Kidney epithelial cell (primary cell): ENCODE data around the gene AEN. TPM values are rescaled to one million over a fixed set of nuclear protein-coding genes. Genes with fewer than 3 reads are reported as not detected.
A peak's percentile ranks its signal among the peaks of the same experiment; 100 is the strongest.

Experiments used
- DNase-seq: peaks from one replicate; pipeline ENCODE4 v3.0.0-alpha.2; 2010; ENCODE audit warnings: low read depth
- H3K27me3 ChIP-seq: 2 replicates; pipeline ENCODE4 v1.6.0; 2011; ENCODE audit warnings: low read length; ENCODE audit not compliant: control insufficient read depth, insufficient read depth
- H3K36me3 ChIP-seq: 2 replicates; pipeline ENCODE4 v1.5.1; 2011; ENCODE audit warnings: low read length; ENCODE audit not compliant: control insufficient read depth, insufficient read depth
- H3K4me3 ChIP-seq: 2 replicates; pipeline ENCODE4 v1.5.1; 2011; ENCODE audit warnings: low read depth, mild to moderate bottlenecking, control low read depth, low read length
- CTCF ChIP-seq: IDR thresholded peaks from 2 replicates; pipeline ENCODE4 v1.5.1; 2011; ENCODE audit warnings: mild to moderate bottlenecking, moderate library complexity, low read length, control low read depth, inconsistent platforms; ENCODE audit not compliant: insufficient read depth, poor library complexity, severe bottlenecking
- total RNA-seq: library from RNA; depleted of rRNA; stranded (reverse); fragments of >200 nt; gene quantifications from 2 replicates; pipeline ENCODE4 v1.2.3, GENCODE V29; 2015

The AEN gene, protein sequence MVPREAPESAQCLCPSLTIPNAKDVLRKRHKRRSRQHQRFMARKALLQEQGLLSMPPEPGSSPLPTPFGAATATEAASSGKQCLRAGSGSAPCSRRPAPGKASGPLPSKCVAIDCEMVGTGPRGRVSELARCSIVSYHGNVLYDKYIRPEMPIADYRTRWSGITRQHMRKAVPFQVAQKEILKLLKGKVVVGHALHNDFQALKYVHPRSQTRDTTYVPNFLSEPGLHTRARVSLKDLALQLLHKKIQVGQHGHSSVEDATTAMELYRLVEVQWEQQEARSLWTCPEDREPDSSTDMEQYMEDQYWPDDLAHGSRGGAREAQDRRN
- total RNA-seq, result 78.2 and 78.7 TPM in 2 replicates

DNA sequence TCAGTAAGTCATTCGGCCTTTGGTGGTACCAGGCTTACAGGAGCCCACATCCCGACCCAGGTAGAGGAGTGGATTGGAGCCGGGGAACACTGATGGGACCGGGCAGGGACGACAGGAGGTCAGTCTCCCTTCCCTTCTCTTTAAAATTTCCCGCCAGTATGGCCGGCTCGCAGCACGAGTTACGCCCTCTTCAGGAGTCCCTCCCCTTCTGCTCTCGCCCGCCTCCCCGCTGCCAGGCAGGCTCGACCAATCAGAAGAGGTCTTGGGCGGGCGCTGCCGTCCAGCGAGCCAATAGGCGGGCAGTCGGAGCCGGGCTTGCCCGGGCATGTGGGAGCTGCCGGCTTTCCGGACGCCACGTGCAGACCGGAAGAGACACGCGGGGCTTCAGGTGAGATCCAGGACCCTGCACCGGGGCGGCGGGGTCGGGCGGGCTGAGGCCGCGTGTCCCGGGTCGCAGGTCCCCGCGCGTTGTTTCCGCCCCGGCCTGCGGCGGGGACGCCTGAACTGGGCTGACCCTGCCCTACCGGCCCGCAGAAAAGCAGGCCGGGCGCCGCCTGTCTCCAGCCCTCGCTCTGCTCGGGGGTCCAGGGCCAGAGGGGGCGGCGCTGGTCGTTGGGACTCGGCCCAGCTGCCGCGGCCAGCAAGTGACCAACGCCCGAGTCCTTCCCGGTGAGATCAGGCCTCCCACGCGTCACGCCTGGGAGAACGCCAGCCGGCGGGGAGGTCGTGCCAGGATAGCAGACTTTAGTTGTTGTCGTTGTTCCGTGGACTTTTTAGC is at the start of gene AEN:
TSS of gene AEN (plus strand) at position 346 of the 778 bp plus-strand sequence. CDS start 4,870 bp downstream, outside the sequence.
- peak within 1 kb of the TSS; percentile 79 for H3K4me3 ChIP-seq
- no peaks in the 10 kb centered on the region for H3K27me3 ChIP-seq
- peaks cover 1% of the 10 kb centered on the region for H3K36me3 ChIP-seq
- DNase-seq, result peak; percentile 79
- TF ChIP-seq CTCF, result no peak

DNA sequence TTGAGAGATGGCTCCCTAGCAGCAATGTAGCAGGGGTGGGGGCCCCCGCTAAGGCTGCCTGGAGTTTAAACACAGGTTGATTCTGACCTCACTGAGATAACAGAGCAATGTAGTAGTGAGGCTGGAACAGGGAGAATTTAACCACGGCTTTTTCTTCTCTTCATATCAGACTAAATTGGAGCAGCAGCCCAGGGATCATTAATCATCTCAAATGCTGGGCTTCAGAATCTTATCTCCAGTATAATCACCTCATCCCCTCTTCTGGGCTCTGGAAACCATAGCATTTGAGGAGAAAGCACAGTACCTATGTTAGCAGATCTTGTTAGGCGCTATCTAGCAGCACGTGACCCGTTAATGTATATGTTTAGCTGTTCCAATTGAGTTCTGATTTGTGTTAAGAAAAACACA is 49.3 kb upstream of the AEN start:
- Histone ChIP-seq H3K4me3 (no peak overlapping the region), H3K27me3 (no peaks in the 10 kb centered on the region), H3K36me3 (no peaks in the 10 kb centered on the region)
- no peak for DNase-seq
- TF ChIP-seq CTCF, result no peak

DNA sequence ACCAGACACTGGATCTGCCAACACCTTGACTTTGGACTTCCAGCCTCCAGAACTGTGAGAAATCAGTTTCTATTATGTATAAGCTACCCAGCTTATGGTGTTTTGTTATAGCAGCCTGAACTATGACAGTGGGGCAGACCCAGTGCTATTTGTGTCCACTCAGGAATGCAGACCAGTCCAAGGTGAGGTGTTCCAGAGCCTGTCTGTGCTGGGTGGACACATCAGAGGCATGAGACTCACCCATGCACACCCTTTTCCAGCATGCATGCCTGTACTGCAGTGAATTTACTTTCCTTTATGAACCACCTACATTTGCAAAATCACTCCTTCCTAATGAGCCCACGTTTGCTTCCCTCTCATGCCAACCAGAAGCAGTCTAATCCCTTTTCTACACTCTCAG is 47.1 kb upstream of the AEN start:
- TF ChIP-seq CTCF, result no peak
- Histone ChIP-seq H3K36me3 (no peaks in the 10 kb centered on the region), H3K27me3 (no peaks in the 10 kb centered on the region), H3K4me3 (no peak overlapping the region)
- no peak for DNase-seq

DNA sequence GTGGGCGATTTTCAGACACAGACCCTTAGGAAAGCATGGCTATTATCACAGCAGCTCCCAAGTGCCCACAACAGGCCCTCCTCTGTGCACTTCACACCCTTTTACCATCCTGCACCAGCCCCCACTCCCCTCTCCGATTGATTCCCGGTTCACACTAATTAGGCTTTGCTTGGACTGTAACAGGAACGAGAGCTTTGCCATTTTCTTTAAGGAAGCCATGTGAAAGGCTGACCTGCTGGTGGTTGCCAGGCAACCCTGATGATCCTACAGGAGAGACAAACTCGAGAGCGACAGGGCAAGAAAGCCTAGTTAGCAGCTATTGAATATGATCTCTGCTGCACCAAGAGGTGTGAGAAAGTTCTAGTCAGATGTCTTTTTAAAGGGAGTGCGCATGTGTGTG is 46.5 kb upstream of the AEN start:
- Histone ChIP-seq H3K36me3 (no peaks in the 10 kb centered on the region), H3K4me3 (no peak overlapping the region), H3K27me3 (no peaks in the 10 kb centered on the region)
- no peak for DNase-seq
- TF ChIP-seq CTCF, result no peak

DNA sequence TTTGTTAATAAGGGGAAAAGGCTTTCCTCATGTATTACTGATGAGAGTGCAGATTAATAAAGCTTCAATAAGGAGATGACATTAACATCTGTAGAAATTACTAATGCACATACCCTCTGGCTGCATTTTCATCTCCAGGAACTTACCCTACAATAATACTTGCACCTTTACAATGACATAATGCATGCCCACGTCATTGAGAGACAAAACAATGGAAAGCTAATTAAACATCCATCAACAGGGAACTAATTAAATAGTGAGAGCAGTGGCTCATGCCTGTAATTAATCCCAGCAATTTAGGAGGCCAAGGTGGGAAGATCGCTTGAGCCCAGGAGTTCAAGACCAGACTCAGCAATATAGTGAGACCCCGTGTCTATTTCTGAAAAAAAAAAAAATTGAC is 41.8 kb upstream of the AEN start:
- TF ChIP-seq CTCF, result no peak
- Histone ChIP-seq H3K4me3 (no peak overlapping the region), H3K36me3 (no peaks in the 10 kb centered on the region), H3K27me3 (no peaks in the 10 kb centered on the region)
- no peak for DNase-seq
